HEK293 (cell line): ENCODE data around the gene RASAL2.

Source experiments
- CTCF ChIA-PET: fragments of 350-600 bp; formaldehyde crosslinking; extraction: SDS; loops from one replicate; lab custom pipeline; 2021; ENCODE audit warnings: antibody characterized with exemption; lab: Yijun Ruan, JAX
- POLR2A ChIA-PET: fragments of 300-600 bp; formaldehyde crosslinking; extraction: SDS; loops from one replicate; lab custom pipeline; 2020; ENCODE audit warnings: antibody characterized with exemption, inconsistent platforms; lab: Yijun Ruan, JAX
- H3K27ac ChIP-seq: fragments of 200-500 bp; sonication (Bioruptor generic); 2 replicates; pipeline ENCODE4 v1.5.1; 2014; ENCODE audit warnings: low read depth, low read length, control low read depth, inconsistent platforms; ENCODE audit errors: extremely low read depth
- H3K36me3 ChIP-seq, 2 experiments: fragments of 200-500 bp in 1 of 2; sonication (Bioruptor generic) in 1 of 2; 1 replicate in 1 of 2; 2 replicates in 1 of 2; pipeline ENCODE4 v1.5.1; 2014 to 2017; ENCODE audit warnings: inconsistent platforms in 2 of 2, low read length in 2 of 2; ENCODE audit not compliant: control insufficient read depth in 2 of 2, insufficient read depth in 1 of 2
- H3K4me1 ChIP-seq: fragments of 200-500 bp; sonication (Bioruptor generic); 2 replicates; pipeline ENCODE4 v1.5.1; 2014; ENCODE audit warnings: mild to moderate bottlenecking, low read length, inconsistent platforms; ENCODE audit not compliant: control insufficient read depth, insufficient read depth
- H3K4me3 ChIP-seq: 2 replicates; pipeline ENCODE4 v1.5.1; 2011; ENCODE audit warnings: low read depth, mild to moderate bottlenecking, control low read depth, low read length, moderate library complexity
- H3K9me3 ChIP-seq: fragments of 200-500 bp; sonication (Bioruptor generic); 2 replicates; pipeline ENCODE4 v1.5.1; 2014; ENCODE audit warnings: low read depth, low read length, inconsistent platforms; ENCODE audit not compliant: control insufficient read depth, insufficient read depth
- AEBP2 ChIP-seq: fragments of 450-650 bp; formaldehyde crosslinking; IDR thresholded peaks from 2 replicates; pipeline ENCODE4 v1.5.1; 2016; ENCODE audit warnings: missing biosample characterization, missing genetic modification characterization, borderline replicate concordance
- GFI1B ChIP-seq: fragments of 450-650 bp; formaldehyde crosslinking; IDR thresholded peaks from 2 replicates; pipeline ENCODE4 v1.5.1; 2016; ENCODE audit warnings: missing biosample characterization, missing genetic modification characterization
- GLIS2 ChIP-seq: fragments of 450-650 bp; formaldehyde crosslinking; IDR thresholded peaks from 2 replicates; pipeline ENCODE4 v1.5.1; 2016; ENCODE audit warnings: missing biosample characterization, missing genetic modification characterization
- KLF16 ChIP-seq: fragments of 450-650 bp; formaldehyde crosslinking; IDR thresholded peaks from 2 replicates; pipeline ENCODE4 v1.5.1; 2017; ENCODE audit warnings: missing biosample characterization, missing genetic modification characterization
- KLF7 ChIP-seq: fragments of 450-650 bp; formaldehyde crosslinking; IDR thresholded peaks from 2 replicates; pipeline ENCODE4 v1.5.1; 2016; ENCODE audit warnings: missing biosample characterization, missing genetic modification characterization, borderline replicate concordance
- MYNN ChIP-seq: fragments of 450-650 bp; formaldehyde crosslinking; IDR thresholded peaks from 2 replicates; pipeline ENCODE4 v1.5.1; 2016; ENCODE audit warnings: missing biosample characterization, missing genetic modification characterization, borderline replicate concordance
- PRDM6 ChIP-seq: fragments of 450-650 bp; formaldehyde crosslinking; IDR thresholded peaks from 2 replicates; pipeline ENCODE4 v1.5.1; 2017; ENCODE audit warnings: missing biosample characterization, missing genetic modification characterization
- SALL2 ChIP-seq: fragments of 450-650 bp; formaldehyde crosslinking; IDR thresholded peaks from 2 replicates; pipeline ENCODE4 v1.5.0; 2017; ENCODE audit warnings: missing biosample characterization, mild to moderate bottlenecking, missing genetic modification characterization, borderline replicate concordance
- SCRT1 ChIP-seq: fragments of 450-650 bp; formaldehyde crosslinking; IDR thresholded peaks from 2 replicates; pipeline ENCODE4 v1.5.1; 2016; ENCODE audit warnings: missing biosample characterization, missing genetic modification characterization, borderline replicate concordance
- ZNF10 ChIP-seq: fragments of 450-650 bp; formaldehyde crosslinking; IDR thresholded peaks from 2 replicates; pipeline ENCODE4 v1.5.1; 2017; ENCODE audit warnings: missing biosample characterization, missing genetic modification characterization
- ZNF138 ChIP-seq: fragments of 450-650 bp; formaldehyde crosslinking; IDR thresholded peaks from 2 replicates; pipeline ENCODE4 v1.5.1; 2016; ENCODE audit warnings: missing biosample characterization, missing genetic modification characterization, borderline replicate concordance
- ZNF16 ChIP-seq: fragments of 450-650 bp; formaldehyde crosslinking; IDR thresholded peaks from 2 replicates; pipeline ENCODE4 v1.5.1; 2016; ENCODE audit warnings: low read depth, missing biosample characterization, missing genetic modification characterization
- ZNF169 ChIP-seq: fragments of 450-650 bp; formaldehyde crosslinking; IDR thresholded peaks from 2 replicates; pipeline ENCODE4 v1.5.1; 2016; ENCODE audit warnings: missing biosample characterization, missing genetic modification characterization
- ZNF549 ChIP-seq: fragments of 450-650 bp; IDR thresholded peaks from 2 replicates; pipeline ENCODE4 v1.5.1; 2018; ENCODE audit warnings: missing biosample characterization, missing genetic modification characterization, mild to moderate bottlenecking, inconsistent platforms, moderate library complexity
- ZNF558 ChIP-seq: fragments of 450-650 bp; formaldehyde crosslinking; IDR thresholded peaks from 2 replicates; pipeline ENCODE4 v1.5.1; 2016; ENCODE audit warnings: missing biosample characterization, missing genetic modification characterization
- ZNF561 ChIP-seq: fragments of 450-650 bp; IDR thresholded peaks from 2 replicates; pipeline ENCODE4 v1.5.1; 2018; ENCODE audit warnings: missing biosample characterization, missing genetic modification characterization, borderline replicate concordance
- ZNF654 ChIP-seq: fragments of 450-650 bp; formaldehyde crosslinking; IDR thresholded peaks from 2 replicates; pipeline ENCODE4 v1.5.1; 2016; ENCODE audit warnings: low read depth, missing biosample characterization, missing genetic modification characterization
- ZNF660 ChIP-seq: fragments of 450-650 bp; IDR thresholded peaks from 2 replicates; pipeline ENCODE4 v1.5.1; 2018; ENCODE audit warnings: missing biosample characterization, mild to moderate bottlenecking, missing genetic modification characterization
- ZNF670 ChIP-seq: fragments of 450-650 bp; formaldehyde crosslinking; IDR thresholded peaks from 2 replicates; pipeline ENCODE4 v1.5.1; 2016; ENCODE audit warnings: missing biosample characterization, missing genetic modification characterization, low read depth
- ZNF707 ChIP-seq: fragments of 450-650 bp; formaldehyde crosslinking; IDR thresholded peaks from 2 replicates; pipeline ENCODE4 v1.5.1; 2016; ENCODE audit warnings: missing biosample characterization, missing genetic modification characterization
- ZNF791 ChIP-seq: fragments of 450-650 bp; formaldehyde crosslinking; IDR thresholded peaks from 2 replicates; pipeline ENCODE4 v1.5.1; 2016; ENCODE audit warnings: missing biosample characterization, missing genetic modification characterization
- TF ChIP-seq, protein P1 (sequence below): fragments of 450-650 bp; IDR thresholded peaks from 2 replicates; pipeline ENCODE4 v1.5.1; 2018; ENCODE audit warnings: missing biosample characterization, missing genetic modification characterization
- TF ChIP-seq, protein P2 (sequence below): fragments of 450-650 bp; formaldehyde crosslinking; IDR thresholded peaks from 2 replicates; pipeline ENCODE4 v1.5.1; 2016; ENCODE audit warnings: missing biosample characterization, missing genetic modification characterization
- TF ChIP-seq, protein P3 (sequence below): sonication (generic); formaldehyde crosslinking; IDR thresholded peaks from 2 replicates; pipeline ENCODE4 v1.8.1; 2022; ENCODE audit warnings: mild to moderate bottlenecking, moderate library complexity, missing genetic modification reagents
- TF ChIP-seq, protein P4 (sequence below): fragments of 450-650 bp; formaldehyde crosslinking; IDR thresholded peaks from 2 replicates; pipeline ENCODE4 v1.5.1; 2016; ENCODE audit warnings: missing biosample characterization, missing genetic modification characterization

Gene RASAL2

DNA sequence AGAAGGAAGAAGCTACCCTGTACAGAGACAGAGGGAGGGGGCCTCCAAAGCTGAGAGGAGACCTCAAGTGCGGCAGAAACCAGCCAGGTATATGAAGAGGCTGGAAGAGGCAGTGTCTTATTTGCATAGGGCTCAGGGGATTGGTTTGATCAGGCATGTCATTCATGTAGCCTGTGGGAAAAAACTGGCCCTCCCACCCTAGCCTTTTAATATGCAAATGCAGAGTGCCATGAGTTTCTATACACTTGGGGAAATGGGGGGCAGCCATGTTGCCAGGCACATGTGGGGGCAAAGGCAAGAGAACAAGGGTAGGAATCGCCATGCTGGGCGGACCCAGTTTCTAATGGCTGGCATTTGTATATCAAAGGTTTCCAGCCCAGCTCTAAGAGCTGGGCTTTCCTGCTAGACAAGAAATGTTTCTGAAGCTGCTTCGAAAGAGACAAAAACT lies 172.7 kb downstream of the RASAL2 start (continued):
- no peak for TF ChIP-seq ZNF791 (tag by site-specific recombination)
- TF ChIP-seq GFI1B (tag by site-specific recombination), result no peak
- no peak for TF ChIP-seq ZNF10 (tag by site-specific recombination)
- no peak for TF ChIP-seq SALL2 (tag by site-specific recombination)
- TF ChIP-seq, protein P1, sequence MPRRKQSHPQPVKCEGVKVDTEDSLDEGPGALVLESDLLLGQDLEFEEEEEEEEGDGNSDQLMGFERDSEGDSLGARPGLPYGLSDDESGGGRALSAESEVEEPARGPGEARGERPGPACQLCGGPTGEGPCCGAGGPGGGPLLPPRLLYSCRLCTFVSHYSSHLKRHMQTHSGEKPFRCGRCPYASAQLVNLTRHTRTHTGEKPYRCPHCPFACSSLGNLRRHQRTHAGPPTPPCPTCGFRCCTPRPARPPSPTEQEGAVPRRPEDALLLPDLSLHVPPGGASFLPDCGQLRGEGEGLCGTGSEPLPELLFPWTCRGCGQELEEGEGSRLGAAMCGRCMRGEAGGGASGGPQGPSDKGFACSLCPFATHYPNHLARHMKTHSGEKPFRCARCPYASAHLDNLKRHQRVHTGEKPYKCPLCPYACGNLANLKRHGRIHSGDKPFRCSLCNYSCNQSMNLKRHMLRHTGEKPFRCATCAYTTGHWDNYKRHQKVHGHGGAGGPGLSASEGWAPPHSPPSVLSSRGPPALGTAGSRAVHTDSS (tag by site-specific recombination), result no peak
- TF ChIP-seq ZNF138 (tag by site-specific recombination), result no peak
- no peak for TF ChIP-seq ZNF660 (tag by site-specific recombination)
- no peak for TF ChIP-seq ZNF549 (tag by site-specific recombination)
- no peak for TF ChIP-seq AEBP2 (tag by site-specific recombination)
- TF ChIP-seq, all 188 proteins: peak for 0

GRCh38 chr1:178267646-178268094 lies 173.8 kb downstream of the RASAL2 start:
- POLR2A ChIA-PET, result no interaction called here
- H3K27ac ChIP-seq, result no peak overlapping the region
- peaks cover 2% of the 10 kb centered on the region for H3K4me1 ChIP-seq

GRCh38 chr1:178271471-178271870 lies 177.6 kb downstream of the RASAL2 start:
- no peaks in the 10 kb centered on the region for H3K4me1 ChIP-seq
- POLR2A ChIA-PET, result interaction anchor here (0.7 kb wide), 1 partner anchor 171 kb away, joined by 3 read pairs; no protein-coding TSS in a partner anchor
- H3K4me3 ChIP-seq, result no peak overlapping the region
- TF ChIP-seq, protein P2, sequence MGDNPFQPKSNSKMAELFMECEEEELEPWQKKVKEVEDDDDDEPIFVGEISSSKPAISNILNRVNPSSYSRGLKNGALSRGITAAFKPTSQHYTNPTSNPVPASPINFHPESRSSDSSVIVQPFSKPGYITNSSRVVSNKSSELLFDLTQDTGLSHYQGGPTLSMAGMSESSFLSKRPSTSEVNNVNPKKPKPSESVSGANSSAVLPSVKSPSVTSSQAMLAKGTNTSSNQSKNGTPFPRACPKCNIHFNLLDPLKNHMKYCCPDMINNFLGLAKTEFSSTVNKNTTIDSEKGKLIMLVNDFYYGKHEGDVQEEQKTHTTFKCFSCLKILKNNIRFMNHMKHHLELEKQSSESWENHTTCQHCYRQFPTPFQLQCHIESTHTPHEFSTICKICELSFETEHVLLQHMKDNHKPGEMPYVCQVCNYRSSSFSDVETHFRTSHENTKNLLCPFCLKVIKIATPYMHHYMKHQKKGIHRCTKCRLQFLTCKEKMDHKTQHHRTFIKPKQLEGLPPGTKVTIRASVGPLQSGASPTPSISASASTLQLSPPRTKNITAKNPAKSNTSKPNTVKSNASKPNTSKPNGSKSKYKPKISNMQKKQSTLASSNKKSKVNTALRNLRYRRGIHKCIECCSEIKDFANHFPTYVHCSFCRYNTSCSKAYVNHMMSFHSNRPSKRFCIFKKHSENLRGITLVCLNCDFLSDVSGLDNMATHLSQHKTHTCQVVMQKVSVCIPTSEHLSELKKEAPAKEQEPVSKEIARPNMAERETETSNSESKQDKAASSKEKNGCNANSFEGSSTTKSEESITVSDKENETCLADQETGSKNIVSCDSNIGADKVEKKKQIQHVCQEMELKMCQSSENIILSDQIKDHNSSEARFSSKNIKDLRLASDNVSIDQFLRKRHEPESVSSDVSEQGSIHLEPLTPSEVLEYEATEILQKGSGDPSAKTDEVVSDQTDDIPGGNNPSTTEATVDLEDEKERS (tag by site-specific recombination), result no peak
- TF ChIP-seq ZNF561 (tag by site-specific recombination), result no peak
- no peak for TF ChIP-seq KLF16 (tag by site-specific recombination)
- no peak for TF ChIP-seq ZNF16
- TF ChIP-seq ZNF670 (tag by site-specific recombination), result no peak
- no peak for TF ChIP-seq ZNF558
- TF ChIP-seq, protein P3, sequence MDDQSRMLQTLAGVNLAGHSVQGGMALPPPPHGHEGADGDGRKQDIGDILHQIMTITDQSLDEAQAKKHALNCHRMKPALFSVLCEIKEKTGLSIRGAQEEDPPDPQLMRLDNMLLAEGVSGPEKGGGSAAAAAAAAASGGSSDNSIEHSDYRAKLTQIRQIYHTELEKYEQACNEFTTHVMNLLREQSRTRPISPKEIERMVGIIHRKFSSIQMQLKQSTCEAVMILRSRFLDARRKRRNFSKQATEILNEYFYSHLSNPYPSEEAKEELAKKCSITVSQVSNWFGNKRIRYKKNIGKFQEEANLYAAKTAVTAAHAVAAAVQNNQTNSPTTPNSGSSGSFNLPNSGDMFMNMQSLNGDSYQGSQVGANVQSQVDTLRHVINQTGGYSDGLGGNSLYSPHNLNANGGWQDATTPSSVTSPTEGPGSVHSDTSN, result no peak

More at GRCh38 chr1:178267646-178268094, 173.8 kb downstream of the RASAL2 start:
- Histone ChIP-seq H3K36me3 (no peaks in the 10 kb centered on the region), H3K9me3 (no peaks in the 10 kb centered on the region), H3K4me3 (no peak overlapping the region)
- CTCF ChIA-PET, result no interaction called here
- TF ChIP-seq, protein P4, sequence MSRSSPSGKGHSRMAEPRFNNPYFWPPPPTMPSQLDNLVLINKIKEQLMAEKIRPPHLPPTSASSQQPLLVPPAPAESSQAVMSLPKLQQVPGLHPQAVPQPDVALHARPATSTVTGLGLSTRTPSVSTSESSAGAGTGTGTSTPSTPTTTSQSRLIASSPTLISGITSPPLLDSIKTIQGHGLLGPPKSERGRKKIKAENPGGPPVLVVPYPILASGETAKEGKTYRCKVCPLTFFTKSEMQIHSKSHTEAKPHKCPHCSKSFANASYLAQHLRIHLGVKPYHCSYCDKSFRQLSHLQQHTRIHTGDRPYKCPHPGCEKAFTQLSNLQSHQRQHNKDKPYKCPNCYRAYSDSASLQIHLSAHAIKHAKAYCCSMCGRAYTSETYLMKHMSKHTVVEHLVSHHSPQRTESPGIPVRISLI, result no peak
- TF ChIP-seq PRDM6 (tag by site-specific recombination) (no peak), ZNF654 (tag by site-specific recombination) (no peak), ZNF169 (tag by site-specific recombination) (no peak), KLF7 (tag by site-specific recombination) (no peak), SCRT1 (no peak), MYNN (tag by site-specific recombination) (no peak), ZNF707 (tag by site-specific recombination) (no peak), GLIS2 (tag by site-specific recombination) (no peak)

More at GRCh38 chr1:178271471-178271870, 177.6 kb downstream of the RASAL2 start:
- Histone ChIP-seq H3K9me3 (no peaks in the 10 kb centered on the region), H3K36me3 (no peaks in the 10 kb centered on the region), H3K27ac (no peak overlapping the region)
- CTCF ChIA-PET, result interaction anchor here (1.1 kb wide), 1 partner anchor 28 kb away, joined by 4 read pairs; no protein-coding TSS in a partner anchor
